Glutamatergic neuron (in vitro differentiated cells): ENCODE measurements around the gene DPPA4. TPM values are rescaled to one million over a fixed set of nuclear protein-coding genes. Genes with fewer than 3 reads are reported as not detected.

Source experiments
- DNase-seq: peaks from one replicate; pipeline ENCODE4 v3.0.0; 2022
- H3K27ac Mint-ChIP-seq: one replicate; pipeline ENCODE4 v1.8.0; 2020; ENCODE audit warnings: mild to moderate bottlenecking, mixed read lengths, inconsistent platforms; ENCODE audit not compliant: unreplicated experiment
- H3K27me3 Mint-ChIP-seq: one replicate; pipeline ENCODE4 v1.8.0; 2020; ENCODE audit warnings: mild to moderate bottlenecking, moderate library complexity, mixed read lengths, inconsistent platforms; ENCODE audit not compliant: unreplicated experiment
- H3K36me3 Mint-ChIP-seq: one replicate; pipeline ENCODE4 v1.8.0; 2020; ENCODE audit warnings: mild to moderate bottlenecking, mixed read lengths, inconsistent platforms; ENCODE audit not compliant: unreplicated experiment
- H3K4me1 Mint-ChIP-seq: one replicate; pipeline ENCODE4 v1.8.0; 2020; ENCODE audit warnings: mild to moderate bottlenecking, low read depth, mixed read lengths, inconsistent platforms; ENCODE audit not compliant: unreplicated experiment
- H3K4me3 Mint-ChIP-seq: one replicate; pipeline ENCODE4 v1.8.0; 2020; ENCODE audit warnings: mild to moderate bottlenecking, mixed read lengths, inconsistent platforms; ENCODE audit not compliant: unreplicated experiment
- H3K9me3 Mint-ChIP-seq: one replicate; pipeline ENCODE4 v1.8.0; 2020; ENCODE audit warnings: mild to moderate bottlenecking, moderate library complexity, mixed read lengths, inconsistent platforms; ENCODE audit not compliant: unreplicated experiment
- CTCF ChIP-seq: fragments of 200-600 bp; sonication (generic); IDR thresholded peaks from one replicate; pipeline ENCODE4 v1.5.0; 2021; ENCODE audit not compliant: partially characterized antibody, unreplicated experiment
- total RNA-seq: library from RNA; stranded (reverse); fragmentation: NEBNext Ultra II Directional; extraction: Animal tissue kit (Norgen Biotek cat#: 25700); gene quantifications from one replicate; pipeline ENCODE4 v1.2.1, GENCODE V29; 2021; ENCODE audit not compliant: unreplicated experiment

Gene DPPA4
- total RNA-seq, 1 donor from 2014 or later = 89.5 TPM

GRCh38 chr3:109339197-109339596 lies 1.9 kb upstream of the DPPA4 start:
- peaks cover 9% of the 10 kb centered on the region for H3K4me1 Mint-ChIP-seq
- no peak for TF ChIP-seq CTCF
- H3K27ac Mint-ChIP-seq = no peak overlapping the region
- no peak overlapping the region for H3K4me3 Mint-ChIP-seq
- H3K36me3 Mint-ChIP-seq = no peaks in the 10 kb centered on the region
- H3K9me3 Mint-ChIP-seq = peaks cover 3% of the 10 kb centered on the region
- peaks cover 8% of the 10 kb centered on the region for H3K27me3 Mint-ChIP-seq
- DNase-seq = no peak

GRCh38 chr3:109338322-109338721 lies 976 bp upstream of the DPPA4 start:
- DNase-seq = no peak
- Mint-ChIP-seq H3K9me3 (peaks cover 5% of the 10 kb centered on the region), H3K4me1 (peaks cover 16% of the 10 kb centered on the region), H3K27me3 (peaks cover 8% of the 10 kb centered on the region), H3K4me3 (no peak overlapping the region), H3K36me3 (no peaks in the 10 kb centered on the region), H3K27ac (no peak overlapping the region)
- TF ChIP-seq CTCF = no peak

DNA sequence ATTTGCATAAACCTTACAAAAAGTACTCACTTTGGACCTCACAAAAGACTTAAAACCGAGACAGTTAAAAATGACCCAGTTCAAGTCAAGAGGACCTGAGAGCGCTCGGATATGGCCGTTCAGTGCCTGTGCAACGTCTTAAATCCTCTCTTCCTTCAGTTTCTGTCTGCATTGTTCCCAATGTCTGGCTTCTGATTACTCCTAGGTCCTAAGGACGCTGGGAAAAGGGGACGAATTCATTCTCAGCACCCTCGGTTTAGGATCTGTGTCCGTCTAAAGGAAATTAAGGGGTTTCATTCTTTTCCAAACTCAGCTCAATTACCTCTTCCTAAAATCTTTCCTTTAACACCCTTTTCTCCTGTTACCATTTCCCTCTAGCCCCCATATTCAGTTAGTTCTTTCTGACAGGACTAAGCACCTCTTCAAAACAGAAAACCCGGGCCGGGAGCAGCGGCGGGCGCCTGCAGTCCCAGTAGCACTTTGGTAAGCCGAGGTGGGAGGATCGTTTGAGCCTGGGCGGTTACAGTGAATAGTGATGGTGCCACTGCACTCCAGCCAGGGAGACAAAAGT lies 970 bp downstream of the DPPA4 start:
- Mint-ChIP-seq H3K4me1 (peaks cover 16% of the 10 kb centered on the region), H3K27ac (peak overlapping the region; percentile 85), H3K27me3 (peaks cover 8% of the 10 kb centered on the region), H3K9me3 (peaks cover 5% of the 10 kb centered on the region), H3K4me3 (peak overlapping the region; percentile 99), H3K36me3 (no peaks in the 10 kb centered on the region)
- peak; percentile 66 for DNase-seq
- no peak for TF ChIP-seq CTCF

DNA sequence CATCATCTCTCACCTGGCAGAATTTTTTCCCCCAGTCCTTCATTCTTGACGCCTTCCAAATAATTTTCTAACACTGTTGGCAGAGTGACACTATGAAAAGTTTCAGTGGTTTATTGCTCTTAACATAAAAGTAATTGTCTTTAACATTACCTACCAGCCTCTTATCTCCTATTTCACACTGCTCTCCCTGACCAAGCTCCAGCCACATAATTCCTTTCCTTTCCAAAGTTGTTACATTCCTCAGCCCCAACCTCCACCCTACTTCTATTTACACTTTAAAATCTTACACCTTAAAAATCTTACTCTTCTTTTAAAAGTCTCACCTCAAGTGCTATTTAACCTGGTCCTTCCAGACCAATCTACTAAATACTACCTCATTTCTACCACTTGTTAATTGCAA lies 2.8 kb downstream of the DPPA4 start:
- H3K9me3 Mint-ChIP-seq = peaks cover 5% of the 10 kb centered on the region
- peaks cover 8% of the 10 kb centered on the region for H3K27me3 Mint-ChIP-seq
- DNase-seq = no peak
- no peak overlapping the region for H3K27ac Mint-ChIP-seq
- H3K4me3 Mint-ChIP-seq = peak overlapping the region; percentile 54
- no peak for TF ChIP-seq CTCF
- H3K4me1 Mint-ChIP-seq = peaks cover 16% of the 10 kb centered on the region
- H3K36me3 Mint-ChIP-seq = no peaks in the 10 kb centered on the region

GRCh38 chr3:109331692-109332091 lies 5.7 kb downstream of the DPPA4 start:
- no peak overlapping the region for H3K27ac Mint-ChIP-seq

More at GRCh38 chr3:109331692-109332091, 5.7 kb downstream of the DPPA4 start:
- no peak for TF ChIP-seq CTCF
- peaks cover 18% of the 10 kb centered on the region for H3K4me1 Mint-ChIP-seq
- peaks cover 6% of the 10 kb centered on the region for H3K27me3 Mint-ChIP-seq
- no peaks in the 10 kb centered on the region for H3K36me3 Mint-ChIP-seq
- H3K9me3 Mint-ChIP-seq = peaks cover 4% of the 10 kb centered on the region
- DNase-seq = no peak
- H3K4me3 Mint-ChIP-seq = no peak overlapping the region
